GM18909 (cell line): ENCODE measurements around the gene MT2A.

Experiments
- ATAC-seq: cut with Tn5 transposase; IDR thresholded peaks from one replicate; pipeline ENCODE4 v1.9.1; 2021; ENCODE audit warnings: mild to moderate bottlenecking; ENCODE audit not compliant: unreplicated experiment, poor library complexity

The MT2A gene

DNA sequence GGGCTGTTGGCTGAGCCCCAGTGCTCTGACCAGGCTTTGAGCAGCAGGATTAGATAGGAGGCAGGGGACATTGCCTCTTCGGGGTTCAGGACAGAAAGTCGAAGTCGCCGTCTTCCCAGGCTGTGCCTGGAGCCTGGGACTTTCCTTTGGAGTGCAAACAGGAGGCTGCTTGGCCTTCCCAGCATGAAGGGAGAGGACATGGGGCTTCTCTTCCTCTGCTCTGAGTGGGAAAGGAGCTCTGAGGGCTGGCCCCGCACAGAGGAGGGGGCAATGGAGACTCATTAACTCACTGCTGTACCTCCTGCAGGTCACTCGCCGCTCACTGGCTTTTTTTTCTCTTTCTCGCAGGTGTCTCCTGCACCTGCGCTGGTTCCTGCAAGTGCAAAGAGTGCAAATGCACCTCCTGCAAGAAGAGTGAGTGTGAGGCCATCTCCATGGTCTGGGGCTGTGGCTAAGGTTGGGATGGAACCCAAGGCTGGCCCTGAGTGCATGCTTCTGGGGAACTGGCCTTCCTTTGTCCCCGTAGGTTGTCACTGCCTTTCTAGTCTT is 50.0 kb downstream of the MT2A start:
- no peak for ATAC-seq
